OCI-LY7 (cell line): ENCODE measurements around the gene PDE9A. TPM values are rescaled to one million over a fixed set of nuclear protein-coding genes. Genes with fewer than 3 reads are reported as not detected.

Experiments
- BruUV-seq: library from RNA; stranded (reverse); fragments of 400-500 nt; replicated peaks from 2 replicates; lab custom pipeline; 2021; lab: Mats Ljungman, UMichigan
- CTCF ChIA-PET: fragments of 300-600 bp; sonication (Branson Sonifier 250); formaldehyde crosslinking; loops from one replicate; lab custom pipeline; 2022; ENCODE audit warnings: antibody characterized with exemption; ENCODE audit not compliant: unreplicated experiment; lab: Charles Lee
- POLR2A ChIA-PET: fragments of 300-600 bp; sonication (Branson Sonifier 250); formaldehyde crosslinking; loops from one replicate; lab custom pipeline; 2022; ENCODE audit warnings: antibody characterized with exemption; lab: Charles Lee
- DNase-seq: peaks from one replicate; pipeline ENCODE4 v3.0.0-alpha.2; 2015; ENCODE audit warnings: low spot score
- H2AFZ ChIP-seq: fragments of 200-600 bp; sonication (generic), shearing (Covaris generic); 2 replicates; pipeline ENCODE4 v1.6.1; 2014; ENCODE audit warnings: mild to moderate bottlenecking, antibody characterized with exemption, low read length, moderate library complexity
- H3K27ac ChIP-seq: fragments of 200-600 bp; sonication (generic); 2 replicates; pipeline ENCODE4 v1.5.1; 2014; ENCODE audit warnings: mixed run types, low read depth, mild to moderate bottlenecking, moderate library complexity, low read length, inconsistent platforms; ENCODE audit not compliant: poor library complexity, severe bottlenecking
- H3K36me3 ChIP-seq: fragments of 200-600 bp; sonication (generic); 2 replicates; pipeline ENCODE4 v1.6.1; 2014; ENCODE audit warnings: mild to moderate bottlenecking, antibody characterized with exemption, low read length, moderate library complexity, mixed read lengths; ENCODE audit not compliant: insufficient read depth
- H3K4me1 ChIP-seq: fragments of 200-600 bp; sonication (generic); 2 replicates; pipeline ENCODE4 v1.5.1; 2014; ENCODE audit warnings: mild to moderate bottlenecking, low read length; ENCODE audit not compliant: insufficient read depth, poor library complexity, severe bottlenecking
- H3K4me2 ChIP-seq: fragments of 200-600 bp; sonication (generic); 2 replicates; pipeline ENCODE4 v1.6.1; 2014; ENCODE audit warnings: mild to moderate bottlenecking, low read length
- H3K4me3 ChIP-seq: fragments of 200-600 bp; sonication (generic); 2 replicates; pipeline ENCODE4 v1.5.1; 2014; ENCODE audit warnings: mild to moderate bottlenecking, low read depth, low read length; ENCODE audit not compliant: poor library complexity, severe bottlenecking
- H3K79me2 ChIP-seq: fragments of 200-600 bp; sonication (generic); 2 replicates; pipeline ENCODE4 v1.6.1; 2016; ENCODE audit warnings: low read depth, mild to moderate bottlenecking, low read length, moderate library complexity, mixed read lengths; ENCODE audit not compliant: insufficient read depth
- H3K9me2 ChIP-seq: fragments of 200-600 bp; sonication (generic); 2 replicates; pipeline ENCODE4 v1.6.1; 2016; ENCODE audit warnings: mild to moderate bottlenecking, low read length, mixed read lengths; ENCODE audit not compliant: insufficient read depth
- H3K9me3 ChIP-seq: fragments of 200-600 bp; sonication (generic); 2 replicates; pipeline ENCODE4 v1.6.1; 2014; ENCODE audit warnings: mild to moderate bottlenecking, mixed run types, low read length, mixed read lengths
- H4K20me1 ChIP-seq: fragments of 200-600 bp; sonication (generic); 2 replicates; pipeline ENCODE4 v1.6.1; 2014; ENCODE audit warnings: mild to moderate bottlenecking, antibody characterized with exemption, low read length, moderate library complexity, mixed read lengths; ENCODE audit not compliant: insufficient read depth
- EZH2phosphoT487 ChIP-seq: fragments of 200-600 bp; sonication (generic); IDR thresholded peaks from 2 replicates; pipeline ENCODE4 v1.6.1; 2018; ENCODE audit warnings: low read depth, borderline replicate concordance, mild to moderate bottlenecking, mixed run types, antibody characterized with exemption, low read length, moderate library complexity, mixed read lengths
- intact Hi-C: fragments of 100-400 bp; cut with micrococcal nuclease; formaldehyde crosslinking; loops from one replicate; pipeline ENCODE4 v1.10.0; 2022; ENCODE audit not compliant: unreplicated experiment
- total RNA-seq, 2 experiments: library from RNA; depleted of rRNA in 1 of 2; stranded (reverse); fragments of >200 nt in 1 of 2; shearing (Covaris generic) in 1 of 2; gene quantifications; 2 replicates each; pipeline ENCODE4 v1.2.3, GENCODE V29; 2014 to 2022
- TF ChIP-seq, protein P1 (sequence below): fragments of 200-600 bp; sonication (generic); conservative IDR thresholded peaks from 2 replicates; pipeline ENCODE4 v1.5.1; 2014; ENCODE audit warnings: mild to moderate bottlenecking, antibody characterized with exemption, low read length, moderate library complexity, mixed read lengths

Gene PDE9A
- total RNA-seq, 2 experiments from 2014 or later: 11.4 to 22.4 TPM

DNA sequence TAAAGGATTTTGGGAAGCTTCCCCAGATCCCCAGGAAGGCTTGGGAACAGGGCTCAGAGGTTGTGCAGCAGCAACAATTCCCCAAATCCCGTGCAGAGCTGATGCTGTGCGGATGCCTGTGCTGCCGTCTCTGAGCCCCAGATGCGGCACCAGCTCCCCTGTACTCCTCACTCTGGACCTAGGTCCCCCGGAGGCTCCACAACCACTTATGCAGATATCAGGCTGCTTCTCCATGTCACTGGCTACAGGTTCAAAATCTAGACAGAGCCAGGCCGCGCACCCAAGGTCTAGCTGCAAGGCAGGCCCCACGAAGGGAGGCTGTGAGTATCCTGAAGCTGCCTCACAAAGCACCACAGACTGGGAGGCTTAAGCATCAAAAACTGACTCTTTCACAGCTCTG, 81.6 kb downstream of the PDE9A start:
- H3K79me2 ChIP-seq: no peaks in the 10 kb centered on the region
- H3K4me1 ChIP-seq: no peaks in the 10 kb centered on the region
- no TSS peak for BruUV-seq
- no peak overlapping the region for H3K4me3 ChIP-seq
- TF ChIP-seq, protein P1, sequence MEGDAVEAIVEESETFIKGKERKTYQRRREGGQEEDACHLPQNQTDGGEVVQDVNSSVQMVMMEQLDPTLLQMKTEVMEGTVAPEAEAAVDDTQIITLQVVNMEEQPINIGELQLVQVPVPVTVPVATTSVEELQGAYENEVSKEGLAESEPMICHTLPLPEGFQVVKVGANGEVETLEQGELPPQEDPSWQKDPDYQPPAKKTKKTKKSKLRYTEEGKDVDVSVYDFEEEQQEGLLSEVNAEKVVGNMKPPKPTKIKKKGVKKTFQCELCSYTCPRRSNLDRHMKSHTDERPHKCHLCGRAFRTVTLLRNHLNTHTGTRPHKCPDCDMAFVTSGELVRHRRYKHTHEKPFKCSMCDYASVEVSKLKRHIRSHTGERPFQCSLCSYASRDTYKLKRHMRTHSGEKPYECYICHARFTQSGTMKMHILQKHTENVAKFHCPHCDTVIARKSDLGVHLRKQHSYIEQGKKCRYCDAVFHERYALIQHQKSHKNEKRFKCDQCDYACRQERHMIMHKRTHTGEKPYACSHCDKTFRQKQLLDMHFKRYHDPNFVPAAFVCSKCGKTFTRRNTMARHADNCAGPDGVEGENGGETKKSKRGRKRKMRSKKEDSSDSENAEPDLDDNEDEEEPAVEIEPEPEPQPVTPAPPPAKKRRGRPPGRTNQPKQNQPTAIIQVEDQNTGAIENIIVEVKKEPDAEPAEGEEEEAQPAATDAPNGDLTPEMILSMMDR: no peak
- no peak for TF ChIP-seq EZH2phosphoT487
- no peak overlapping the region for H3K4me2 ChIP-seq
- H2AFZ ChIP-seq: no peak overlapping the region
- H3K9me2 ChIP-seq: no peaks in the 10 kb centered on the region
- CTCF ChIA-PET: no interaction called here
- 0 out of 2 replicates have a peak, but pooled peaks cover 3% of the 10 kb centered on the region for H3K36me3 ChIP-seq
- no peaks in the 10 kb centered on the region for H3K9me3 ChIP-seq
- no peaks in the 10 kb centered on the region for H4K20me1 ChIP-seq
- intact Hi-C loops: no loop called here
- no peak overlapping the region for H3K27ac ChIP-seq
- DNase-seq: no peak
- POLR2A ChIA-PET: no interaction called here

DNA sequence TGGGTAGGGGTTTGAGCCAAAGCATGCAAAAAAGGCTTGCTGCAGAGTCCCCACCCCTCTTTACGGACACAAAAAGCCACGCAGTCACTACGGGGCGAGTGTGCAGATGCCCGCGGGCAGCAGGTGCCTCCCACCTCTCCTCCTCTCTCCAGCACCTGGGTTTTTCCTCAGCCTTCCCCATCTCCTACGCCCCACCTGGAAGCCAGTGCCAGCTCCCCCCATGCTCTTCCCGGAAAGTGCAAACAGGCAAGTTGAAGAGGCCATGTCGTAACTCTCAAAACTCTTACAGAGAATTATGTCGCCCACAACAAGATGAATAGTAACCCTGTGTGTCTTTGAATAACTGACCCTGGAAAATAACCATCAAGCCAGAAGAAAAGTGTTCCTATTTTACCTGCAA, 82.5 kb downstream of the PDE9A start:
- no peaks in the 10 kb centered on the region for H3K4me1 ChIP-seq
- CTCF ChIA-PET: no interaction called here
- no peak for DNase-seq

More for the DNA sequence above, 82.5 kb downstream of the PDE9A start:
- H3K9me3 ChIP-seq: no peaks in the 10 kb centered on the region
- H4K20me1 ChIP-seq: no peaks in the 10 kb centered on the region
- TF ChIP-seq EZH2phosphoT487: no peak
- TF ChIP-seq, protein P1: no peak
- intact Hi-C loops: no loop called here
- H3K9me2 ChIP-seq: no peaks in the 10 kb centered on the region
- H3K27ac ChIP-seq: no peak overlapping the region
- BruUV-seq: no TSS peak
- H3K4me3 ChIP-seq: no peak overlapping the region
- no peaks in the 10 kb centered on the region for H3K79me2 ChIP-seq
- H2AFZ ChIP-seq: no peak overlapping the region
- H3K4me2 ChIP-seq: no peak overlapping the region
- POLR2A ChIA-PET: no interaction called here
- 0 out of 2 replicates have a peak, but pooled peaks cover 3% of the 10 kb centered on the region for H3K36me3 ChIP-seq
